PC-9 (cell line): ENCODE data around the gene STAB2. TPM values are rescaled to one million over a fixed set of nuclear protein-coding genes. Genes with fewer than 3 reads are reported as not detected.

Source experiments
- BruUV-seq: library from RNA; stranded (reverse); fragments of 400-500 nt; replicated peaks from 2 replicates; lab custom pipeline; 2021; lab: Mats Ljungman, UMichigan
- CTCF ChIA-PET: fragments of 300-600 bp; sonication (Branson Sonifier 250); formaldehyde crosslinking; loops from one replicate; lab custom pipeline; 2022; ENCODE audit warnings: antibody characterized with exemption; lab: Charles Lee
- POLR2A ChIA-PET: fragments of 300-600 bp; sonication (Branson Sonifier 250); formaldehyde crosslinking; loops from one replicate; lab custom pipeline; 2022; ENCODE audit warnings: antibody characterized with exemption; ENCODE audit not compliant: unreplicated experiment; lab: Charles Lee
- DNase-seq, 2 experiments: peaks; one replicate each; pipeline versions ENCODE4 v3.0.0 to v3.0.0-alpha.2; 2015 to 2022; ENCODE audit warnings: mixed read lengths in 1 of 2
- H2AFZ ChIP-seq: fragments of 200-600 bp; sonication (generic); 2 replicates; pipeline ENCODE4 v1.8.1; 2017; ENCODE audit warnings: antibody characterized with exemption
- H3F3A ChIP-seq: fragments of 200-600 bp; sonication (generic); 2 replicates; pipeline ENCODE4 v1.8.1; 2017; ENCODE audit warnings: antibody characterized with exemption, mild to moderate bottlenecking, low read depth; ENCODE audit not compliant: insufficient read depth
- H3K27ac ChIP-seq: fragments of 200-600 bp; sonication (generic); 2 replicates; pipeline ENCODE4 v1.6.1; 2016; ENCODE audit warnings: mixed run types
- H3K27me3 ChIP-seq: fragments of 200-600 bp; sonication (generic); 2 replicates; pipeline ENCODE4 v1.6.1; 2016; ENCODE audit warnings: low read depth, mixed run types; ENCODE audit not compliant: insufficient read depth
- H3K36me3 ChIP-seq: fragments of 200-600 bp; sonication (generic); 2 replicates; pipeline ENCODE4 v1.6.1; 2016; ENCODE audit warnings: low read depth, mixed run types
- H3K4me1 ChIP-seq: fragments of 200-600 bp; sonication (generic); replicated peaks from 2 replicates; pipeline ENCODE4 v1.6.1; 2016; ENCODE audit warnings: mixed run types; ENCODE audit not compliant: insufficient read depth
- H3K4me2 ChIP-seq: fragments of 200-600 bp; sonication (generic); 2 replicates; pipeline ENCODE4 v1.6.1; 2017; ENCODE audit warnings: mixed run types
- H3K4me3 ChIP-seq: fragments of 200-600 bp; sonication (generic); 2 replicates; pipeline ENCODE4 v1.6.1; 2016; ENCODE audit warnings: mixed run types
- H3K79me2 ChIP-seq: fragments of 200-600 bp; sonication (generic); 2 replicates; pipeline ENCODE4 v1.6.1; 2017; ENCODE audit warnings: low read depth, mixed run types
- H3K9me2 ChIP-seq: fragments of 200-600 bp; sonication (generic); 2 replicates; pipeline ENCODE4 v1.8.1; 2017; ENCODE audit warnings: mild to moderate bottlenecking; ENCODE audit not compliant: insufficient read depth
- H3K9me3 ChIP-seq: fragments of 200-600 bp; sonication (generic); 2 replicates; pipeline ENCODE4 v1.8.1; 2016; ENCODE audit warnings: low read depth; ENCODE audit not compliant: insufficient read depth
- H4K20me1 ChIP-seq: fragments of 200-600 bp; sonication (generic); 2 replicates; pipeline ENCODE4 v1.8.1; 2017; ENCODE audit not compliant: insufficient read depth
- CTCF ChIP-seq: fragments of 200-600 bp; sonication (generic); conservative IDR thresholded peaks from 2 replicates; pipeline ENCODE4 v1.6.1; 2017; ENCODE audit warnings: mixed run types, antibody characterized with exemption, mild to moderate bottlenecking, moderate library complexity
- EZH2 ChIP-seq: fragments of 200-600 bp; sonication (generic); IDR thresholded peaks from 2 replicates; pipeline ENCODE4 v1.8.0; 2017; ENCODE audit warnings: antibody characterized with exemption, low read depth
- intact Hi-C: fragments of 100-400 bp; cut with micrococcal nuclease; formaldehyde crosslinking; loops from one replicate; pipeline ENCODE4 v1.10.0; 2022; ENCODE audit not compliant: unreplicated experiment
- total RNA-seq: library from RNA; stranded (reverse); gene quantifications from 2 replicates; pipeline ENCODE4 v1.2.3, GENCODE V29; 2021

The STAB2 gene
- total RNA-seq, 1 experiment from 2014 or later = not detected

GRCh38 chr12:103688376-103689063, 101.4 kb downstream of the STAB2 start:
- intact Hi-C loops = no loop called here
- Histone ChIP-seq H3K27ac (no peak overlapping the region), H3F3A (no peaks in the 10 kb centered on the region), H2AFZ (no peak overlapping the region), H3K4me3 (no peak overlapping the region), H3K9me2 (no peaks in the 10 kb centered on the region), H3K36me3 (no peaks in the 10 kb centered on the region), H3K4me1 (no peaks in the 10 kb centered on the region), H3K9me3 (no peaks in the 10 kb centered on the region), H3K79me2 (no peaks in the 10 kb centered on the region), H3K4me2 (no peak overlapping the region), H4K20me1 (no peaks in the 10 kb centered on the region), H3K27me3 (0 out of 2 replicates have a peak, but pooled peaks cover 10% of the 10 kb centered on the region)
- CTCF ChIA-PET = no interaction called here
- BruUV-seq = no TSS peak
- TF ChIP-seq CTCF (no peak), EZH2 (no peak)
- POLR2A ChIA-PET = interaction anchor here (0.8 kb wide), 1 partner anchor 228 kb away, joined by 8 read pairs; no protein-coding TSS in a partner anchor
- no peak for DNase-seq

GRCh38 chr12:103690426-103690825, 103.4 kb downstream of the STAB2 start:
- Histone ChIP-seq H3K79me2 (no peaks in the 10 kb centered on the region), H3K27me3 (peaks cover 9% of the 10 kb centered on the region; the same call in 1 of the 2 replicates), H3K27ac (no peak overlapping the region), H3K9me2 (no peaks in the 10 kb centered on the region), H3K9me3 (no peaks in the 10 kb centered on the region), H3F3A (no peaks in the 10 kb centered on the region), H3K4me3 (no peak overlapping the region), H3K4me2 (no peak overlapping the region), H3K4me1 (no peaks in the 10 kb centered on the region), H3K36me3 (no peaks in the 10 kb centered on the region), H4K20me1 (no peaks in the 10 kb centered on the region), H2AFZ (no peak overlapping the region)
- ChIA-PET POLR2A (no interaction called here), CTCF (no interaction called here)
- no TSS peak for BruUV-seq
- TF ChIP-seq EZH2 (no peak), CTCF (no peak)
- no peak for DNase-seq
- intact Hi-C loops = no loop called here

- no peaks in the 10 kb centered on the region for H3K9me3 ChIP-seq
- H3K27me3 ChIP-seq = peaks cover 16% of the 10 kb centered on the region; the same call in 1 of the 2 replicates
- TF ChIP-seq CTCF (no peak), EZH2 (no peak)
Measured at GRCh38 chr12:103691063-103691462, 104.0 kb downstream of the STAB2 start.

More at GRCh38 chr12:103691063-103691462, 104.0 kb downstream of the STAB2 start:
- Histone ChIP-seq H4K20me1 (no peaks in the 10 kb centered on the region), H2AFZ (no peak overlapping the region), H3K79me2 (no peaks in the 10 kb centered on the region), H3K4me3 (no peak overlapping the region), H3F3A (no peaks in the 10 kb centered on the region), H3K4me2 (no peak overlapping the region), H3K36me3 (no peaks in the 10 kb centered on the region), H3K27ac (no peak overlapping the region), H3K4me1 (no peaks in the 10 kb centered on the region), H3K9me2 (no peaks in the 10 kb centered on the region)
- ChIA-PET CTCF (no interaction called here), POLR2A (no interaction called here)
- no peak for DNase-seq
- intact Hi-C loops = no loop called here
- BruUV-seq = no TSS peak
